Lower leg skin (tissue), 4 donors: ENCODE results near the gene SLC39A7. TPM values are rescaled to one million over a fixed set of nuclear protein-coding genes. Genes with fewer than 3 reads are reported as not detected.

Experiments used
- DNase-seq, 2 donors: peaks; one replicate each; pipeline ENCODE4 v3.0.0-alpha.2; 2019; ENCODE audit warnings: low spot score in 2 of 2
- H3K4me3 ChIP-seq: fragments of 200-600 bp; sonication (generic); 2 replicates; pipeline ENCODE4 v1.5.1; 2017; ENCODE audit warnings: mild to moderate bottlenecking, low read depth; ENCODE audit not compliant: poor library complexity, severe bottlenecking
- POLR2A ChIP-seq, 2 donors: fragments of 450-650 bp; IDR thresholded peaks; one replicate each; pipeline ENCODE4 v1.6.1; 2016 to 2017; ENCODE audit warnings: antibody characterized with exemption in 2 of 2, mild to moderate bottlenecking in 1 of 2, moderate library complexity in 1 of 2
- WGBS, 2 donors: methylation state at CpG; one replicate each; pipeline ENCODE4 v1.1.5; 2018; 5-methylcytosine and 5-hydroxymethylcytosine counted together
- intact Hi-C: fragments of 100-400 bp; cut with DNase I; formaldehyde crosslinking; loops from one replicate; pipeline ENCODE4 v1.15.0; 2023; ENCODE audit warnings: low total_unique reads
- total RNA-seq, 4 donors: library from RNA; depleted of rRNA; stranded (reverse); fragments of >200 nt; gene quantifications; one replicate each; pipeline ENCODE4 v1.1.0, GENCODE V29; 2016
- TF ChIP-seq, protein P1 (sequence below), 3 donors: fragments of 450-650 bp; IDR thresholded peaks; one replicate each; pipeline ENCODE4 v1.5.1; 2016; ENCODE audit warnings: antibody characterized with exemption in 3 of 3, mild to moderate bottlenecking in 3 of 3, moderate library complexity in 2 of 3

The SLC39A7 gene
- total RNA-seq, 4 donors from 2014 or later: 35.4 to 52.7 (median 39.1) TPM

DNA sequence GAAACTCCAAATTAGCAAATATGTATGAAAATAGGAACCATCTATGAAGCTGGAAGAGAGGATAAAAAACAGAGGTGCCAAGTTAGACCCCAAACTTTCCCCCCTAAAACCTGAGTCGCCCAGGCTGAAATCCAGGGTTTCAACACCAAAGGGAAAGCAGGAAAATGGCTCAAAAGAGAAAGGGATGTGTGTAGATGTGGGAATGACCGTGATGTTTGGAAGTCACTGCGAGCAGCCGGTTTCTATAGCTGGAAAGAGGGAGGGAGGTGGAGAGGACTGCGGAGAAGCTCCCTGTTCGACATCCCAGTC is 12.1 kb downstream of the SLC39A7 start:
- no peak for DNase-seq
- intact Hi-C loops: no loop called here
- H3K4me3 ChIP-seq: no peak overlapping the region
- 1 to 3% methylated on average over 6 of the region's 6 CpGs for WGBS, 2 donors
- TF ChIP-seq, protein P1, sequence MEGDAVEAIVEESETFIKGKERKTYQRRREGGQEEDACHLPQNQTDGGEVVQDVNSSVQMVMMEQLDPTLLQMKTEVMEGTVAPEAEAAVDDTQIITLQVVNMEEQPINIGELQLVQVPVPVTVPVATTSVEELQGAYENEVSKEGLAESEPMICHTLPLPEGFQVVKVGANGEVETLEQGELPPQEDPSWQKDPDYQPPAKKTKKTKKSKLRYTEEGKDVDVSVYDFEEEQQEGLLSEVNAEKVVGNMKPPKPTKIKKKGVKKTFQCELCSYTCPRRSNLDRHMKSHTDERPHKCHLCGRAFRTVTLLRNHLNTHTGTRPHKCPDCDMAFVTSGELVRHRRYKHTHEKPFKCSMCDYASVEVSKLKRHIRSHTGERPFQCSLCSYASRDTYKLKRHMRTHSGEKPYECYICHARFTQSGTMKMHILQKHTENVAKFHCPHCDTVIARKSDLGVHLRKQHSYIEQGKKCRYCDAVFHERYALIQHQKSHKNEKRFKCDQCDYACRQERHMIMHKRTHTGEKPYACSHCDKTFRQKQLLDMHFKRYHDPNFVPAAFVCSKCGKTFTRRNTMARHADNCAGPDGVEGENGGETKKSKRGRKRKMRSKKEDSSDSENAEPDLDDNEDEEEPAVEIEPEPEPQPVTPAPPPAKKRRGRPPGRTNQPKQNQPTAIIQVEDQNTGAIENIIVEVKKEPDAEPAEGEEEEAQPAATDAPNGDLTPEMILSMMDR (IDR thresholded peaks at IDR 0.05): no peak
- no peak for TF ChIP-seq POLR2A (IDR thresholded peaks at IDR 0.05)

DNA sequence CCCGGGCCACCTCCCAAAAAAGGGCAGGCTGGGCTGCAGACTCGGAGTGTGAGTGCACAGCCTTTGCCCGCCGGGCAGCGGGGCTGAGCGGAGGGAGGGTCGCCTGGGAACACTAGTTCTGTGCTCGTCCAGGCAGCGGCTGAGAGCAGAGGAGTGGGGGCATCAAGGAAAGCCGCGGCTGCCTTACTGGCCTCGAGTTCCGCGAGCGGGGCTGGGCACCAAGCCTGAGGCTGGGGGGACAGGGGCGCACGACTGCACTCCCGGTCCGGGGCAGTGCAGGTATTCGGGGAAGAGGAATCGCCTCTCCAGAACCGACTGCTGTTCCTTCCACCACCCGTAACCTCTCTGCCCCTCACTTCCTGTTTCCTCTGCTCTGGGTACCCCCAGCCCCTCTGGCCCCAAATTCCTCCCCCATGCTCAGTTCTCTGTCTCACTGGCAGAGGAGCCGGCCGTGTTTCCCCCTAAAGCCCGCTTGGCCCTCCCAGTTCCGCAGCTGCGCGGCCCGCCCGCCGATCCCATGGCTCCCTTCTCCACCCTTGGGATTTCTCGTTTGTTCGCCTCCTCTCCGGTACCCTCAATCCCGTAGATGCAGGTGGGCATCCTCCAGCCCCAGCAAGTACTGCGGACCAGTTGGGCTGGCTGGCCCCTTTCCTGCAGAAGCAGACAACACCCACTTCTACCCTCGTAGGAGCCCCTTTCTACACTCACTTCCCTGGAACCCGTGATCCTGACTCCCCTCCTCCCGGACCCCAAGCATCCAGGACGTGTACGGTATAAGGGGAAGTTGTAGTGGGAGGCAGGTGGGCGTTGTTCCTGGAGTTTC is 12.7 kb downstream of the SLC39A7 start:
- no peak overlapping the region for H3K4me3 ChIP-seq
- 0 to 1% methylated on average over 41 to 43 of the region's 43 CpGs for WGBS, 2 donors
- intact Hi-C loops: no loop called here
- no peak for TF ChIP-seq POLR2A (IDR thresholded peaks at IDR 0.05)
- TF ChIP-seq, protein P1 (IDR thresholded peaks at IDR 0.05): no peak
- DNase-seq: peak in 1 of 2 donors; percentile 87

DNA sequence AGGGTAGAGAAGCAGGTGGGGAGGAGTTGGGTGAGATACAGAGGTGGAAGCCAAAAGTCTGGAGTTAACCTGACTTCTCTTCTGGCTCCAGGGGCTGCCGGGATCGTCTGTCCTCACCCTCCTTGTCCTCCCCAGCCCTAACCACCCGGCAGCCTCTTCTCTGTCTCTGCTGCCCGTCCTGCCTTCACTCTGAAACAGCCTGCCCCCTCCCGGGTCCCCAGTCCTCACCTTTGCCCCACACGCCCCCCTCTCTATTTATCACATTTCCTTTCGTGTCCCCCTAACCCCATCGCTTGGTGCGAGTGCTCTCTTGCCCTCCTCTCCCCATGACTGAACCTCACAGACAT is 13.3 kb downstream of the SLC39A7 start:
- DNase-seq: peak in 1 of 2 donors; percentile 80
- H3K4me3 ChIP-seq: no peak overlapping the region
- intact Hi-C loops: no loop called here
- no peak for TF ChIP-seq POLR2A (IDR thresholded peaks at IDR 0.05)
- TF ChIP-seq, protein P1 (IDR thresholded peaks at IDR 0.05): no peak
- WGBS, 2 donors: 11 to 21% methylated on average over 9 of the region's 9 CpGs

DNA sequence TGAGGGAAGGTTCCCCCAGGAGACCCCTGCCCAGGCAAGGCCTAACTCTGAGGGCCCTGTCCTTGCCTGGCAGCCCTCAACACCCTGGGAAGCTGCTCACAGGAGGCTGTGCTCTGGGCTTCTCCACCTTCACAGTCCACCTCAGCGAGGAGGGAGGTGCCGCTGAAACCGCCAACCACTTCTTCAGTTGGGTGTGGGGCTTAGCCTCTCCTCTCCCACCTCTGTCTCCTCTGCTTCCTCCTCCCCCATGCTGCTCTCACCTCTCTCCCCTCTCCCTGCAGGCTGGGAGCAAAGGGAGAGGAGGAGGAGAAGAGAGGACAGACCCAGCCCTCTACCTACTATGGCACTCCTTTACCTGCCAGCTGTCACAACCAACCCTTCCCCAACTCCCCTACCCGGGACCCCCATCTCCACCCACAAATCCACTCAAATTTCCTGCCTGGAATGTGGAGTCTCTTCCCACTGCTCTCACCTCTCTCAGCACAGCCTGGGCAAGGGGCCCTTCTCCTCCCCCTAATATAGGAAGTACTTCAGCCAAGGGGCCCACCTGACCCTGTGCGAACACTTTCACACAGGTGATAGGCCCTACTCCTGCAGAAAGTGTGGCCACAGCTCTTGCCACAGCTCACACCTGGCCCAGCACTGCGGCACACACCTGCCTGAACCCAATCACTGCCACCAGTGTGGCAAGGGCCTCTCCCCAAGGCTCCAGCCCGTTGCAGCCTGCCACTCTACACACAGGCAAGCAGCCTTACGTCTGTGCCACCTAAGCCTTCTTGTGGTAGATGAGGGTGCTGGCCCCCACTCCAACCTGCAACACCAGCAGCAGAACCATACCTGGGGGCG is 14.8 kb downstream of the SLC39A7 start:
- no peak overlapping the region for H3K4me3 ChIP-seq
- no peak for TF ChIP-seq POLR2A (IDR thresholded peaks at IDR 0.05)
- TF ChIP-seq, protein P1 (IDR thresholded peaks at IDR 0.05): no peak
- 75 to 84% methylated on average over 7 to 8 of the region's 9 CpGs for WGBS, 2 donors

DNA sequence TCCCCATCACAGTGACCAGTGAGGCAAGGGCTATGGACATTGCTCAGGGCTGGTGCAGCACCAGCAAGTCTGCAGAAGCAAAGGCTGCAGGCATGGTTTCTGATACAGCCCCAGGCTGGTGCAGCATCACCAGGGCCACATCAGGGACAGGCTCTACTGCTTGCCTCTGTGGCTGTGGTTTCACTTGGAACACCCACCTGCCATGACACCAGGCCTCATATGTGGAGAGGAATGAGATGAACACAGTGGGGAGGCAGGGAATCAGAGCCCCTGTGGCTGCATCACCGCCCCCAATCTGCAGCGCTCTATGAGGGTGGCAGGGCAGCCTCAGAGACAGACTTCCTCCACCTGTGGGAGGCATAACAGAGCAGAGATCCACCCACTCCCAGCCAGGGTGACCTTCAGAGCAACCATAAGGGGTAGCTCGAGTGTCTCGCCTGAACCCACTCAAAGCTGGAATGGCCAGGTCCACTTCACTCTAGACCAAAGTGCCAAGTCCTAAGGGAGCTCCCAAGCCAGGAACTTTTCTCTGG is 15.5 kb downstream of the SLC39A7 start:
- 86 to 89% methylated on average over 2 to 4 of the region's 4 CpGs for WGBS, 2 donors
- intact Hi-C loops: no loop called here
- H3K4me3 ChIP-seq: no peak overlapping the region
- peak in 1 of 2 donors; percentile 57 for DNase-seq
- TF ChIP-seq POLR2A (IDR thresholded peaks at IDR 0.05): no peak
- TF ChIP-seq, protein P1 (IDR thresholded peaks at IDR 0.05): no peak

More for the DNA sequence above, 14.8 kb downstream of the SLC39A7 start:
- intact Hi-C loops: no loop called here
- DNase-seq: peak in 1 of 2 donors; percentile 61
